Activated CD4-positive, alpha-beta memory T cell treated with anti-CD3 and anti-CD28 coated beads for 36 hours (primary cell): ENCODE measurements around the gene TAF11L9. TPM values are rescaled to one million over a fixed set of nuclear protein-coding genes. Genes with fewer than 3 reads are reported as not detected.
"Not testable (repeated sequence)": the region's sequence is repeated elsewhere in the genome, so short reads cannot be mapped to it uniquely, and the experiment has no call there.

Experiments used
- CTCF ChIA-PET: fragments of 350-600 bp; sonication (Branson Sonifier 250); formaldehyde crosslinking; loops from one replicate; lab custom pipeline; 2021; ENCODE audit warnings: antibody characterized with exemption, inconsistent platforms; lab: Charles Lee
- POLR2A ChIA-PET: fragments of 350-600 bp; sonication (Branson Sonifier 250); formaldehyde crosslinking; loops from one replicate; lab custom pipeline; 2021; ENCODE audit warnings: antibody characterized with exemption; lab: Charles Lee
- DNase-seq: peaks from one replicate; pipeline ENCODE4 v3.0.0-alpha.2; 2020
- H3K27ac Mint-ChIP-seq: one replicate; pipeline ENCODE4 v1.8.0; 2021; ENCODE audit warnings: mixed read lengths
- H3K27me3 Mint-ChIP-seq: one replicate; pipeline ENCODE4 v1.8.0; 2021; ENCODE audit warnings: mixed read lengths
- H3K36me3 Mint-ChIP-seq: one replicate; pipeline ENCODE4 v1.8.0; 2021; ENCODE audit warnings: mixed read lengths
- H3K4me1 Mint-ChIP-seq: one replicate; pipeline ENCODE4 v1.8.0; 2021; ENCODE audit warnings: low read depth, mixed read lengths
- H3K4me3 Mint-ChIP-seq: one replicate; pipeline ENCODE4 v1.8.0; 2021; ENCODE audit warnings: mild to moderate bottlenecking, mixed read lengths
- H3K9me3 Mint-ChIP-seq: one replicate; pipeline ENCODE4 v1.8.0; 2021; ENCODE audit warnings: mixed read lengths
- intact Hi-C: fragments of 100-400 bp; cut with micrococcal nuclease; formaldehyde crosslinking; loops from one replicate; pipeline ENCODE4 v1.15.1; 2023
- total RNA-seq, 2 experiments: library from RNA; stranded (reverse); gene quantifications; one replicate each; pipeline ENCODE4 v1.2.3, GENCODE V29; 2021

TAF11L9 gene
- total RNA-seq, 2 experiments from 2014 or later, result not detected

GRCh38 chr5:17585658-17586057 is 8.5 kb downstream of the TAF11L9 start, which contains the start of gene TAF11L7:
TAF11L7 (minus strand) TSS chr5:17585758.
- DNase-seq, H3K27me3 Mint-ChIP-seq, H3K36me3 Mint-ChIP-seq, H3K4me3 Mint-ChIP-seq, CTCF ChIA-PET, H3K9me3 Mint-ChIP-seq, intact Hi-C loops, H3K27ac Mint-ChIP-seq, H3K4me1 Mint-ChIP-seq, POLR2A ChIA-PET: not testable (repeated sequence)

Other genes with a start within 250 kb of the TAF11L9 start
- gene TAF11L2, start 96.2 kb downstream of the TAF11L9 start, total RNA-seq, result not detected
- gene TAF11L3, start 76.0 kb downstream of the TAF11L9 start, total RNA-seq, result not detected
- gene TAF11L4, start 72.6 kb downstream of the TAF11L9 start, total RNA-seq, result not detected
- not detected for gene TAF11L5, start 69.2 kb downstream of the TAF11L9 start, total RNA-seq
- gene TAF11L6, start 65.7 kb downstream of the TAF11L9 start, total RNA-seq, result not detected
- gene TAF11L7, start 8.6 kb downstream of the TAF11L9 start, total RNA-seq, result not detected
- not detected for gene TAF11L8, start 3.4 kb downstream of the TAF11L9 start, total RNA-seq
- gene TAF11L10, start 3.4 kb upstream of the TAF11L9 start, total RNA-seq, result not detected
- not detected for gene TAF11L11, start 9.8 kb upstream of the TAF11L9 start, total RNA-seq
- not detected for gene TAF11L12, start 16.0 kb upstream of the TAF11L9 start, total RNA-seq
- gene TAF11L13, start 37.7 kb upstream of the TAF11L9 start, total RNA-seq, result not detected
- not detected for gene TAF11L14, start 40.1 kb upstream of the TAF11L9 start, total RNA-seq